H4 (cell line): ENCODE data around the gene UFSP1. TPM values are rescaled to one million over a fixed set of nuclear protein-coding genes. Genes with fewer than 3 reads are reported as not detected.
"Not testable (repeated sequence)": the region's sequence is repeated elsewhere in the genome, so short reads cannot be mapped to it uniquely, and the experiment has no call there.

ENCODE experiments used
- DNase-seq: peaks from one replicate; pipeline ENCODE4 v3.0.0-alpha.2; 2015; ENCODE audit warnings: low spot score
- total RNA-seq: library from RNA; depleted of rRNA; stranded (reverse); fragments of >200 nt; shearing (Covaris generic); gene quantifications from 2 replicates; pipeline ENCODE4 v1.2.3, GENCODE V29; 2014; rRNA removed

The UFSP1 gene
- total RNA-seq, result 6.3 and 6.7 TPM in 2 replicates

GRCh38 chr7:100888988-100889750, at the start of gene UFSP1:
UFSP1 (minus strand) TSS chr7:100889715; CDS start chr7:100889271, 444 bp downstream.
- no peak for DNase-seq

DNA sequence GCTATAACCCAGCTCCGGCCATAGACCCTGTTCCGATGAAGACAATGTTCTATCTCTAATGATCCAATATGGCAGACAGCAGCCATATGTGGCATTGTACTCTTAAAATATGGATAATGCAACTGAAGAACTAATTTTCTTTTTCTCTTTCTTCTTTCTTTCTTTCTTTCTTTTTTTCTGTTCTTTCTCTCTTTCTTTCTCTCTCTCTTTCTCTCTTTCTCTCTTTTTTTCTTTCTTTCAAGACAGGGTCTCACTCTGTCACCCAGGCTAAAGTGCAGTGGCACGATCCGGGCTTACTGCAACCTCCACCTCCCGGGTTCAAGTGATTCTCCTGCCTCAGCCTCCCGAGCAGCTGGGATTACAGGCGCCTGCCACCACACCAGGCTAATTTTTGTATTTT, 46.7 kb upstream of the UFSP1 start:
- DNase-seq, result not testable (repeated sequence)

- DNase-seq, result not testable (repeated sequence)
These were observed 45.9 kb upstream of the UFSP1 start for GRCh38 chr7:100935381-100935780.

GRCh38 chr7:100933734-100934133, 44.2 kb upstream of the UFSP1 start:
- no peak for DNase-seq

DNA sequence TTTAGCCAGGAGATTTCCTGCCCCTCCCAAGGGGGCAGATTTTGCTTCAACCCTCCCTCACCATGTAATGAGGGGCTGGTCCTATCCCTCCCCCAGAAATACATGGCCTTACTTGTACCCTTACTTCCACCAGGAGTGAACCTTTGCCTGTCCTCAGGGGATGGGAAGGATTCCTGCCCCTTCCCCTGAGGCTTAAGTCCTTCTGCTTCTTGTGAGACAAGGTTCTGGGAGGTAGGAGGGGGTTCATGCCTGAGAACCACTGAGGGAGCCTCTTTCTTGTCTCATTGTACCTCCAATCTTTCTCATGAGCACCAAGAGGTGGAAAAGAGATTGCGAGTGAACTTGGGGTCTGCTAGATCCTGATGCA, 40.3 kb upstream of the UFSP1 start:
- DNase-seq, result no peak

- not testable (repeated sequence) for DNase-seq
These were observed 34.1 kb upstream of the UFSP1 start for GRCh38 chr7:100923616-100924015.

GRCh38 chr7:100921039-100921438, 31.5 kb upstream of the UFSP1 start:
- no peak for DNase-seq

GRCh38 chr7:100919779-100920437, 30.4 kb upstream of the UFSP1 start:
- not testable (repeated sequence) for DNase-seq

DNA sequence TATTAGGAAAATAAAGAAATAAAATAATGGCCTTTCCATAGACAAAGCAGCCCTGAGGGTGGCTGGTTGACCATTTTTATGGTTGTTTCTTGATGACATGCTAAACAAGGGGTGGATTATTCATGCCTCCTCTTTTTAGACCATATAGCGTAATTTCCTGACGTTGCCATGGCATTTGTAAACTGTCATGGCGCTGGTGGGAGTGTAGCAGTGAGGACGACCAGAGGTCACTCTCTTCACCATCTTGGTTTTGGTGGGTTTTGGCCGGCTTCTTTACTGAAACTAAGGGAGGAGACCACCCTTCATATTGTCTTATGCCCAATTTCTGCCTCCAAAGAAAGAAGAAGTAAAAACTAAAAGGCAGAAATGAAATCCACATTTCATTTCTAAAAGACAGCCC, 29.8 kb upstream of the UFSP1 start:
- DNase-seq, result not testable (repeated sequence)

- no peak for DNase-seq
These were observed 25.4 kb upstream of the UFSP1 start for GRCh38 chr7:100914879-100915447.

DNA sequence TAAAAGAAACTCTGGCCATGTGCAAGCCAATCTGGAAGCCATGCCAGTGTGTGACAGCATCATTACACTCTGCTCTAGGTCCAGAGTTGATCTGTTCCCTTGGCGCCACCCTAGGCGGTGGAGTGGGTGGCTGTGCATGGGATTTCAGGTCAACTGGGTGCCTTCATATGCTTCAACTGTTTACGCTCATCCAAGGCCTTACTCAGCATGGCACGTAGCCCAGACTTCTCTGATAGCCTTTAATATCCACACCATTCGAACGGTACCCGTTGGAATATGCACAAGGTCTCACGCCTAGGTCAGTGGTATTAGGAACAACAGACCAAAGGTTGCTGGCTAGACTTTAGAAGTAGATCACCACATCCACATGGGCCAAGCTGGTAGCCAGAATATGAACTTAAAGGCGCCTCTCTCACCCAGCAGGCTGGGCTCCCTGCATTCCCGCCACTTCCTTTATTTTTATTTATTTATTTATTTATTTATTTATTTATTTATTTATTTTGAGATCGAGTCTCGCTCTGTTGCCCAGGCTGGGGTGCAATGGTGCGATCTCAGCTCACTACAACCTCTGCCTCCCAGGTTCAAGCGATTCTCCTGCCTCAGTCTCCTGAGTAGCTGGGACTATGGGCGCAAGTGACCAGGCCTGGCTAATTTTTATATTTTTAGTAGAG, 24.8 kb upstream of the UFSP1 start:
- no peak for DNase-seq

DNA sequence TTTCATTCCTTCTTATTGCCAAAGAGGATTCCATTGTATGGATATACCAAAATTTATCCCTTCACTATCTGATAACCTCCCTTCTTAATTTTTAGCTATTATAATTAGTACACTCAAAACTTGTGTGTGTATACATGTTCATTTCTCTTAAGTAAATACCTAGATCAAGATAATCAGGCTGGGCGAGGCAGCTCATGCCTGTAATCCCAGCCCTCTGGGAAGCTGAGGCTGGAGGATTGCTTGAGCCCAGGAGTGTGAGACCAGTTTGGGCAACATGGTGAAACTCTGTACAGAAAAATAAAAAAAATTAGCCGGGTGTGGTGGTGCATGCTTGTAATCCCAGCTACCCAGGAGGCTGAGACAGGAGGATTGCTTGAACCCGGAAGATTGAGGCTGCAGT, 22.0 kb upstream of the UFSP1 start:
- no peak for DNase-seq

- DNase-seq, result not testable (repeated sequence)
These were observed 20.9 kb upstream of the UFSP1 start for GRCh38 chr7:100910443-100910842.

GRCh38 chr7:100908512-100908911, 19.0 kb upstream of the UFSP1 start:
- no peak for DNase-seq

DNA sequence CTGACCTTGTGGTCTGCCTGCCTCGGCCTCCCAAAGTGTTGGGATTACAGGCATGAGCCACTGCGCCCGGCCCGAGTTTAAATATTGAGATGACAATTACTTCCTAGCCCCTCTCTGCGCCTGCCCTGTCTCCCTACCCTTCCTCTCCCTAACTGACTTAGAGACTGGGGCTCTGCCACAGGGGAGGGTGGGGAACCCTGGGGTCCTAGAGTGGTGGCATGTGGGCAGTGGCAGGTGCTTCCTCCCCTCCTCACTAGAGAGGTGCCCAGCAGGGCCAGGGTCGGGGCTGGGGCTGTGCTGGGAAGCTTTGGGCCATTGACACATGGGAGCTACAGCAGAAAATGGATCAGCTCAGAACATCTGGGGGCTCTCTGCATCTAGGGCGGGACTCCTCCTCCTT, 13.1 kb upstream of the UFSP1 start:
- no peak for DNase-seq

DNA sequence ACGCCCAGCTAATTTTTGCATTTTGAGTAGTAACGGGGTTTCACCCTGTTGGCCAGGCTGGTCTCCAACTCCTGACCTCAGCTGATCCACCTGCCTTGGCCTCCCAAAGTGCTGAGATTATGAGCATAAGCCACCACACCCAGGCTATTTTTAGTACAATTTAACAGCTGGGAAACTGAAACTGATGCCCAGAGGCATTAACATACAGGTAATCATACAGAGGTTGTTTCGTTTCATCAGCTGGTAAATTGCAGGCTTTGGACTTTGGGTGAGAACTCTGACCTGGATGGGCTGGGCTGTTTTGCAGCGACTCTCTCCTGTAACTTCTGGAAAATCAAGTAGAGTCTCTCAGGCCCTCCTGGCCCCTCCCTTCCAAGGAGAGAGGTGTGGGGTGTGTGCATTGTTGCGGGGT, 12.4 kb upstream of the UFSP1 start:
- DNase-seq, result no peak

- DNase-seq, result no peak
These were observed 11.5 kb upstream of the UFSP1 start for GRCh38 chr7:100900978-100901377.

DNA sequence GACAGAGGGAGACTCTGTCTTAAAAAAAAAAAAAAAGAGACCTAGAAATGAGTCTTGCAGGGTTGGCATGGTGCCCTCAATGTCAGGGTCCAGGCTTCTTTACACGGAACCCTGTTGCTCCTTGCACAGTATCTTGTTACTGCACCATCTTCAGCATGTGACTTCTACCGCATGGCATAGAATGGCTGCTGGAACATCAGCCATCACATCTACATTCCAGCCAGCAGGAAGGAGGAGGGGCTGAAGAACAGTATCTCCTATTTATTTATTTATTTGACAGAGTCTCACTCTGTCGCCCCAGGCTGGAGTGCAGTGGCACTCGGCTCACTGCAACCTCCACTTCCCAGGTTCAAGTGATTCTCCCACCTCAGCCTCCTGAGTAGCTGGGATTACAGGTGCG, 9.9 kb upstream of the UFSP1 start:
- no peak for DNase-seq

DNA sequence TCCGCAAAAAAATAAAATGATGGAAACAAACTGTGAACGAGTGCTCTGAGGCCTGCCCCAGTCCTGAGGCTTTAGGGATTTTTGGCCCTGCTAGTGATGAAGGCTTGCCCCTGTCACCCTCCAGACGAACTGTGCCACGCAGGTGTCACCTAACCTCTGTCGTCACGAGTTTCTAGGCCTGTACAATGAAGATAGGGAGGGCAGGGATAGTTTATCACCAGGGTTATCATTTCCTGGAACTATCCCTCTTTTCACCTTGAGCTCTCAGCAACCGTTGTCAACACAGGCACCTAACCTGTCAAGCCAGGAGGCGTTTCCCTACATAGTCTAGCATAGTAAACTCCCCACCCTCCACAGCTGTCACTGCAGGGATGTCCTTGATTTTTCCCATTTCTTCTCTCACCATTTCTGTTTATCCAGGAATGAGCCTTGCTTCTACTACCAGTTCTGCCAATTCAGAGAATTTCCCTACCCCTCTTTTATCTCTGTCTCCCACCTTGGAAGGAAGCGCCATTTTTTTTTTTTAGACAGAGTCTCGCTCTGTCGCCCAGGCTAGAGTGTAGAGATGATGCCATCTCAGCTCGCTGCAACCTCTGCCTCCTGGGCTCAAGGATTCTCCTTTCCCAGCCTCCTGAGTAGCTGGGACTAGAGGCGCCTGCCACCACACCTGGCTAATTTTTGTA, 8.4 kb upstream of the UFSP1 start:
- DNase-seq, result no peak

GRCh38 chr7:100896732-100897608, 7.5 kb upstream of the UFSP1 start:
- no peak for DNase-seq
